Measurements from ENCODE around the gene ITFG2. TPM values are rescaled to one million over a fixed set of nuclear protein-coding genes. Genes with fewer than 3 reads are reported as not detected.

The ITFG2 gene
- total and polyA plus RNA-seq, 9 of the 15 experiments (the other 6 are each of a cell fraction or from before 2014, with no cell fraction given) = 15.0 to 22.8 (median 19.4) TPM

DNA sequence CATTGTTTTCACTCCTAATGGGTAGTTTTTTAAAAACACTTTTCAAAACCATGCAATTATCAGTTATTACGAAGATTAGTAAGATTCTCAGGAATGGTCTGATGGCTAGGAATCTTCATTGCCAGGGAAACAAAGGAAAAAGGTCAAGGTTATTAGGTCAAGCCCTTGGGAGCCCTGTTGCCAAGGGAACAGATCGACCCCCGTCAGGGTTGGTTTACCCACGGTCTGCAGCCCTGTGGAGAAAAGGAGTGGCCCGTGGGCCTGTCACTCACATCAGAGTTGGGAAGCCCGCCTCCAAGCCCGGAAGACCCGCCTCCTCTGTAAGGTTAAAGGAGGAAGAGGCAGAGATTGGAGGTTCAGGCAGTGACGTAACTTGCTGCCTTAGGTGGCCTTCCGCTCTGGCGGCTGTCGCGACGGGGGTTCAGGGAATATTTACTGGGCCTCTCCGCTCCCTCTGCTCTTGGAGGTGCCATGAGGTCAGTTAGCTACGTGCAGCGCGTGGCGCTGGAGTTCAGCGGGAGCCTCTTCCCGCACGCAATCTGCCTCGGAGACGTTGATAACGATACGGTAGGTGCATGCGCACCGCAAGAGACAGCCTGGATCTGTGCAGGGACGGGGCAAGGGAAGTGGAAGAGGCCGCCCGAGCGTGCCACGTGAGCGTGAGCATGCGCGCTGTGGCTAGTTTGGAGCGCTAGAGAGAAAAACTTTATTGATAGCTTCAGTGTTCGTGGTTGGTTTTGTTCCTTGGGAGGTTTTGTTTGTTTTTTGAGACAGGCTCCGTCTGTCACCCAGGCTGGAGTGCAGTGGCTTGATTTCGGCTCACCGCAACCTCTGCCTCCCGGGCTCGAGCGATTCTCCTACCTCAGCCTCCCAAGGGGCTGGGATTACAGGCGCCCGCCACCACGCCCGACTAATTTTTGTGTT lies at the start of gene ITFG2 (continued):
- TF ChIP-seq, protein P1, sequence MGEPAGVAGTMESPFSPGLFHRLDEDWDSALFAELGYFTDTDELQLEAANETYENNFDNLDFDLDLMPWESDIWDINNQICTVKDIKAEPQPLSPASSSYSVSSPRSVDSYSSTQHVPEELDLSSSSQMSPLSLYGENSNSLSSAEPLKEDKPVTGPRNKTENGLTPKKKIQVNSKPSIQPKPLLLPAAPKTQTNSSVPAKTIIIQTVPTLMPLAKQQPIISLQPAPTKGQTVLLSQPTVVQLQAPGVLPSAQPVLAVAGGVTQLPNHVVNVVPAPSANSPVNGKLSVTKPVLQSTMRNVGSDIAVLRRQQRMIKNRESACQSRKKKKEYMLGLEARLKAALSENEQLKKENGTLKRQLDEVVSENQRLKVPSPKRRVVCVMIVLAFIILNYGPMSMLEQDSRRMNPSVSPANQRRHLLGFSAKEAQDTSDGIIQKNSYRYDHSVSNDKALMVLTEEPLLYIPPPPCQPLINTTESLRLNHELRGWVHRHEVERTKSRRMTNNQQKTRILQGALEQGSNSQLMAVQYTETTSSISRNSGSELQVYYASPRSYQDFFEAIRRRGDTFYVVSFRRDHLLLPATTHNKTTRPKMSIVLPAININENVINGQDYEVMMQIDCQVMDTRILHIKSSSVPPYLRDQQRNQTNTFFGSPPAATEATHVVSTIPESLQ (CRISPR knock-in tag; IDR thresholded peaks at IDR 0.05) = 0 out of 2 replicates have a peak, but pooled peaks have one; percentile 86
- TF ChIP-seq THAP12 (CRISPR knock-in tag; IDR thresholded peaks at IDR 0.05) (peak; percentile 43; the same call in 1 of the 2 replicates), HLTF (IDR thresholded peaks at IDR 0.05) (peak; percentile 68; the same call in 1 of the 2 replicates), CBX3 (IDR thresholded peaks at IDR 0.05; ENCODE audit: borderline replicate concordance in 1 of 2, low read length in 2 of 2) (peak in 1 of 2 experiments; percentile 56; a peak in 1 of 3 replicates), ZNF511 (CRISPR knock-in tag; IDR thresholded peaks at IDR 0.05) (peak; percentile 69; the same call in 1 of the 2 replicates), CCNT2 (IDR thresholded peaks at IDR 0.05; ENCODE audit: borderline replicate concordance, extremely low read depth, insufficient read length, low read depth, low read length) (peak; percentile 39), FOXO4 (CRISPR knock-in tag; IDR thresholded peaks at IDR 0.05) (no peak)
- TF ChIP-seq, protein P2, sequence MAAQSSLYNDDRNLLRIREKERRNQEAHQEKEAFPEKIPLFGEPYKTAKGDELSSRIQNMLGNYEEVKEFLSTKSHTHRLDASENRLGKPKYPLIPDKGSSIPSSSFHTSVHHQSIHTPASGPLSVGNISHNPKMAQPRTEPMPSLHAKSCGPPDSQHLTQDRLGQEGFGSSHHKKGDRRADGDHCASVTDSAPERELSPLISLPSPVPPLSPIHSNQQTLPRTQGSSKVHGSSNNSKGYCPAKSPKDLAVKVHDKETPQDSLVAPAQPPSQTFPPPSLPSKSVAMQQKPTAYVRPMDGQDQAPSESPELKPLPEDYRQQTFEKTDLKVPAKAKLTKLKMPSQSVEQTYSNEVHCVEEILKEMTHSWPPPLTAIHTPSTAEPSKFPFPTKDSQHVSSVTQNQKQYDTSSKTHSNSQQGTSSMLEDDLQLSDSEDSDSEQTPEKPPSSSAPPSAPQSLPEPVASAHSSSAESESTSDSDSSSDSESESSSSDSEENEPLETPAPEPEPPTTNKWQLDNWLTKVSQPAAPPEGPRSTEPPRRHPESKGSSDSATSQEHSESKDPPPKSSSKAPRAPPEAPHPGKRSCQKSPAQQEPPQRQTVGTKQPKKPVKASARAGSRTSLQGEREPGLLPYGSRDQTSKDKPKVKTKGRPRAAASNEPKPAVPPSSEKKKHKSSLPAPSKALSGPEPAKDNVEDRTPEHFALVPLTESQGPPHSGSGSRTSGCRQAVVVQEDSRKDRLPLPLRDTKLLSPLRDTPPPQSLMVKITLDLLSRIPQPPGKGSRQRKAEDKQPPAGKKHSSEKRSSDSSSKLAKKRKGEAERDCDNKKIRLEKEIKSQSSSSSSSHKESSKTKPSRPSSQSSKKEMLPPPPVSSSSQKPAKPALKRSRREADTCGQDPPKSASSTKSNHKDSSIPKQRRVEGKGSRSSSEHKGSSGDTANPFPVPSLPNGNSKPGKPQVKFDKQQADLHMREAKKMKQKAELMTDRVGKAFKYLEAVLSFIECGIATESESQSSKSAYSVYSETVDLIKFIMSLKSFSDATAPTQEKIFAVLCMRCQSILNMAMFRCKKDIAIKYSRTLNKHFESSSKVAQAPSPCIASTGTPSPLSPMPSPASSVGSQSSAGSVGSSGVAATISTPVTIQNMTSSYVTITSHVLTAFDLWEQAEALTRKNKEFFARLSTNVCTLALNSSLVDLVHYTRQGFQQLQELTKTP (IDR thresholded peaks at IDR 0.05; ENCODE audit: low read depth in 1 of 2, partially characterized antibody in 2 of 2) = peak; percentile 46 to 61

All from K562 (cell line).